Mucosa of descending colon (tissue), 3 donors: ENCODE results near the gene TBC1D19. TPM values are rescaled to one million over a fixed set of nuclear protein-coding genes. Genes with fewer than 3 reads are reported as not detected.

Experiments
- ATAC-seq: fragments of 200-7000 bp; cut with Tn5 transposase; one replicate; pipeline ENCODE4 v1.9.1; 2020; ENCODE audit warnings: mild to moderate bottlenecking, moderate library complexity
- DNase-seq, 3 donors: peaks; one replicate each; pipeline ENCODE4 v3.0.0-alpha.2; 2020
- H3K36me3 ChIP-seq: fragments of 200-600 bp; one replicate; pipeline ENCODE4 v1.8.0; 2021; ENCODE audit warnings: low read depth, mild to moderate bottlenecking
- H3K4me1 ChIP-seq: fragments of 200-600 bp; one replicate; pipeline ENCODE4 v1.8.0; 2021; ENCODE audit warnings: low read depth, mild to moderate bottlenecking
- H3K4me3 ChIP-seq: fragments of 200-600 bp; one replicate; pipeline ENCODE4 v1.8.0; 2021; ENCODE audit warnings: mild to moderate bottlenecking
- H3K9me3 ChIP-seq: fragments of 200-600 bp; one replicate; pipeline ENCODE4 v1.8.0; 2021; ENCODE audit warnings: mild to moderate bottlenecking
- intact Hi-C, 2 donors: fragments of 100-400 bp; cut with DNase I in 1 of 2; cut with micrococcal nuclease in 1 of 2; formaldehyde crosslinking; loops; one replicate each; pipeline versions ENCODE4 v1.11.0 to v1.11.1; 2022; cut with DNase I, micrococcal nuclease
- total RNA-seq, 3 donors: library from RNA; stranded (reverse); fragmentation: NEBNext Ultra II Directional in 2 of 3; extraction: Animal tissue kit (Norgen Biotek cat#: 25700) in 2 of 3; gene quantifications; one replicate each; pipeline versions ENCODE4 v1.2.1 to v1.2.4, GENCODE V29; 2021 to 2023
- TF ChIP-seq, protein P1 (sequence below): fragments of 200-600 bp; IDR thresholded peaks from one replicate; pipeline ENCODE4 v1.8.0; 2022; ENCODE audit warnings: antibody characterized with exemption, mild to moderate bottlenecking
- donor health status: DM: no; HTN: no; CAD: no; lungs with moderate emphysema.
- donor health status: DM: no; HTN: no; CAD: no.
- donor health status: DM: no; HTN: yes; CAD: no.

The TBC1D19 gene
- total RNA-seq, 3 donors from 2014 or later, result 3.7 to 11.6 (median 6.8) TPM

GRCh38 chr4:26792639-26793038 is 208.8 kb downstream of the TBC1D19 start:
- H3K36me3 ChIP-seq, result no peaks in the 10 kb centered on the region
- H3K4me1 ChIP-seq, result peaks cover 10% of the 10 kb centered on the region
- TF ChIP-seq, protein P1, sequence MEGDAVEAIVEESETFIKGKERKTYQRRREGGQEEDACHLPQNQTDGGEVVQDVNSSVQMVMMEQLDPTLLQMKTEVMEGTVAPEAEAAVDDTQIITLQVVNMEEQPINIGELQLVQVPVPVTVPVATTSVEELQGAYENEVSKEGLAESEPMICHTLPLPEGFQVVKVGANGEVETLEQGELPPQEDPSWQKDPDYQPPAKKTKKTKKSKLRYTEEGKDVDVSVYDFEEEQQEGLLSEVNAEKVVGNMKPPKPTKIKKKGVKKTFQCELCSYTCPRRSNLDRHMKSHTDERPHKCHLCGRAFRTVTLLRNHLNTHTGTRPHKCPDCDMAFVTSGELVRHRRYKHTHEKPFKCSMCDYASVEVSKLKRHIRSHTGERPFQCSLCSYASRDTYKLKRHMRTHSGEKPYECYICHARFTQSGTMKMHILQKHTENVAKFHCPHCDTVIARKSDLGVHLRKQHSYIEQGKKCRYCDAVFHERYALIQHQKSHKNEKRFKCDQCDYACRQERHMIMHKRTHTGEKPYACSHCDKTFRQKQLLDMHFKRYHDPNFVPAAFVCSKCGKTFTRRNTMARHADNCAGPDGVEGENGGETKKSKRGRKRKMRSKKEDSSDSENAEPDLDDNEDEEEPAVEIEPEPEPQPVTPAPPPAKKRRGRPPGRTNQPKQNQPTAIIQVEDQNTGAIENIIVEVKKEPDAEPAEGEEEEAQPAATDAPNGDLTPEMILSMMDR, result no peak
- H3K4me3 ChIP-seq, result no peak overlapping the region
- intact Hi-C loops, result no loop called here
- ATAC-seq, result no peak
- no peak for DNase-seq
- H3K9me3 ChIP-seq, result no peaks in the 10 kb centered on the region

DNA sequence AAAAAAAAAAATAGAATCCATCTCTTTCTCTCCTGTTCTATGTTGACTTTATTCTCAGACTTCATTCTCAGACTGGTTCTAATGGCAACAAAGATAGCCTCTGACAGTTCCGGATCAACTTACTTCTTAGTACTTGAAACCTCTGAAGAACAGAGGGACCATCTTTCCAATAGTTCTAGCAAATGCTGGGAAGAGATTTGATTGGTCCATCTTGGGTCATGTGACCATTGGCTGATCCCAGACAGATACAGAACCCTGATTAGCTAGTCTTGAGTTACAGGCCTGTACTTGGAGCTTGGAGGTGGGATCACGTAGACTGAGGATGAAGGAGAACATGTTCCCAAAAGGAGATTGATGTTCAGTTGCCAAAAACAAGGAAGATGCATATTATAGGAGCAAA is 209.9 kb downstream of the TBC1D19 start:
- Histone ChIP-seq H3K4me3 (no peak overlapping the region), H3K4me1 (no peaks in the 10 kb centered on the region), H3K36me3 (no peaks in the 10 kb centered on the region), H3K9me3 (no peaks in the 10 kb centered on the region)
- intact Hi-C loops, result no loop called here
- no peak for ATAC-seq
- DNase-seq, result no peak
- TF ChIP-seq, protein P1, result no peak

GRCh38 chr4:26796081-26796480 is 212.2 kb downstream of the TBC1D19 start:
- ATAC-seq (no peak), DNase-seq (no peak)
- TF ChIP-seq, protein P1, result no peak
- no peak overlapping the region for H3K4me3 ChIP-seq
- intact Hi-C loops, result no loop called here
- H3K4me1 ChIP-seq, result no peaks in the 10 kb centered on the region
- H3K9me3 ChIP-seq, result no peaks in the 10 kb centered on the region
- no peaks in the 10 kb centered on the region for H3K36me3 ChIP-seq

DNA sequence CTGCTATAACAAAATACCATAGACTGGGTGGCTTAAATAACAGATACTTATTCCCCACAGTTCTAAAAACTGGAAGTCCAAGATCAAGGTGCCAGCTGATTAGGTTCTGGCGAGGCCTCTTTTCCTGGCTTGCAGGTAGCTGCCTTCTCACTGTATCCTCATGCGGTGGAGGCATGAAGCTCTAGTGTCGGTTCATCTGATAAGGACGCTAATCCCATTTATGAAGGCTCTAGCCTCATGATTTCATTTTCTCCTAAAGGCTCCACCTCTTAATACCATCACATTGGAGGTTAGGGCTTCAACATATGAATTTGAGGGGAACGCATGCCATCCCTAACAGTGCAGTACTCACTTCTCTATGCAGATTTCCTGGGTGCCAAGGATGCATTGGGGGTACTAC is 218.9 kb downstream of the TBC1D19 start:
- intact Hi-C loops, result no loop called here
- DNase-seq (no peak), ATAC-seq (no peak)
- Histone ChIP-seq H3K4me3 (no peak overlapping the region), H3K9me3 (no peaks in the 10 kb centered on the region), H3K4me1 (no peaks in the 10 kb centered on the region), H3K36me3 (no peaks in the 10 kb centered on the region)
- TF ChIP-seq, protein P1, result no peak

- intact Hi-C loops, result no loop called here
- H3K36me3 ChIP-seq, result no peaks in the 10 kb centered on the region
- TF ChIP-seq, protein P1, result no peak
- ATAC-seq (no peak), DNase-seq (no peak)
- no peak overlapping the region for H3K4me3 ChIP-seq
- no peaks in the 10 kb centered on the region for H3K9me3 ChIP-seq
- H3K4me1 ChIP-seq, result no peaks in the 10 kb centered on the region
Measured at GRCh38 chr4:26803211-26803861, 219.5 kb downstream of the TBC1D19 start.

DNA sequence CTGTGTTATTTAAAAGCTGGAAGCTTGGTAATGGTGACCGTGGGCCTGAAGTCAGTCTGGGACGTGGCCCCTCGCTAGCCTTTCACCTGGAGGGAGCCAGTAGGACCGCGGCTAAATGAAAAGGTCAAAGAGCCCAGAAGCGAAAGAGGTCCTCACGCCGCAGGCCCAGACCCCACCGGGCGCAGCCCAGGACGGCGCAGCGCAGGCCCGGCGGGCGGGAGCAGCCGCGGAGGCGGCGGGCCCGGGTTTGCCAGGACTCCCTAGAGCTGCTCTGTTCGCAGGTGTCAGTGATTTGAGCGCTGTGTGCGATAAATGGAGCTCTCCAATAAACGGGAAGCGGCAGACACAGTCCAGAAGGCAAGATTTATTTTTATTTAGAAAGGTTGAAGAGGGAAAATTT is 220.6 kb downstream of the TBC1D19 start:
- intact Hi-C loops, result no loop called here
- H3K36me3 ChIP-seq, result no peaks in the 10 kb centered on the region
- H3K4me1 ChIP-seq, result no peaks in the 10 kb centered on the region
- TF ChIP-seq, protein P1, result no peak
- no peaks in the 10 kb centered on the region for H3K9me3 ChIP-seq
- no peak overlapping the region for H3K4me3 ChIP-seq
- ATAC-seq (no peak), DNase-seq (no peak)
